ENCODE measurements around the gene PKNOX2. TPM values are rescaled to one million over a fixed set of nuclear protein-coding genes. Genes with fewer than 3 reads are reported as not detected.

PKNOX2 gene
- total RNA-seq, 1 donor from 2014 or later = 17.8 TPM

- H3K27ac ChIP-seq = no peak overlapping the region
- no peaks in the 10 kb centered on the region for H3K9me3 ChIP-seq
- peaks cover 4% of the 10 kb centered on the region for H3K4me1 ChIP-seq
- H3K4me3 ChIP-seq = no peak overlapping the region
- DNase-seq = no peak
- intact Hi-C loops (cut with DNase I) = no loop called here
- no peaks in the 10 kb centered on the region for H3K36me3 ChIP-seq
- ATAC-seq = no peak
- TF ChIP-seq, protein P1, sequence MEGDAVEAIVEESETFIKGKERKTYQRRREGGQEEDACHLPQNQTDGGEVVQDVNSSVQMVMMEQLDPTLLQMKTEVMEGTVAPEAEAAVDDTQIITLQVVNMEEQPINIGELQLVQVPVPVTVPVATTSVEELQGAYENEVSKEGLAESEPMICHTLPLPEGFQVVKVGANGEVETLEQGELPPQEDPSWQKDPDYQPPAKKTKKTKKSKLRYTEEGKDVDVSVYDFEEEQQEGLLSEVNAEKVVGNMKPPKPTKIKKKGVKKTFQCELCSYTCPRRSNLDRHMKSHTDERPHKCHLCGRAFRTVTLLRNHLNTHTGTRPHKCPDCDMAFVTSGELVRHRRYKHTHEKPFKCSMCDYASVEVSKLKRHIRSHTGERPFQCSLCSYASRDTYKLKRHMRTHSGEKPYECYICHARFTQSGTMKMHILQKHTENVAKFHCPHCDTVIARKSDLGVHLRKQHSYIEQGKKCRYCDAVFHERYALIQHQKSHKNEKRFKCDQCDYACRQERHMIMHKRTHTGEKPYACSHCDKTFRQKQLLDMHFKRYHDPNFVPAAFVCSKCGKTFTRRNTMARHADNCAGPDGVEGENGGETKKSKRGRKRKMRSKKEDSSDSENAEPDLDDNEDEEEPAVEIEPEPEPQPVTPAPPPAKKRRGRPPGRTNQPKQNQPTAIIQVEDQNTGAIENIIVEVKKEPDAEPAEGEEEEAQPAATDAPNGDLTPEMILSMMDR (IDR thresholded peaks at IDR 0.05) = no peak
- peaks cover 4% of the 10 kb centered on the region for H3K27me3 ChIP-seq
Measured at GRCh38 chr11:125367710-125368109, 203.2 kb downstream of the PKNOX2 start.

DNA sequence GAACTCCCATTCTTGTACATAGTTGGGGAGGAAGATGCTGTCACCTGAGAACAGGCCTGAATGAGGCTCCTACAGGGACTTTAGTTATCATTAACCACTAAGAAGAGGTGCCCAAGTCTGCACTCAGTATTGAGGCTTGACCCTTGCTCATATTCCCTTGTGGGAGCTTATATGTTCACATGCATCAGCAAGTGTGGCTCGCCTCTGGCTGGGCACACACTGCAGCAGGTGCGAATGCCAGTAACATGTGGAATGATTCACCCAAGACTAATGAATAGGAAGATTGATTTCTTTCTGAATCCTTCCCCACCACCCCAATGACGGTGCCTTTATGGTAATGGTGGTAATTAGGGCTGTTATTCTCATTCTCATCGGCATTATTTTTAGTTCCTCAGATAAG, 204.2 kb downstream of the PKNOX2 start:
- intact Hi-C loops (cut with DNase I) = no loop called here
- H3K9me3 ChIP-seq = no peaks in the 10 kb centered on the region
- ATAC-seq = no peak
- H3K36me3 ChIP-seq = no peaks in the 10 kb centered on the region
- peaks cover 4% of the 10 kb centered on the region for H3K4me1 ChIP-seq
- no peak overlapping the region for H3K27ac ChIP-seq
- DNase-seq = no peak
- no peak overlapping the region for H3K4me3 ChIP-seq
- TF ChIP-seq, protein P1 (IDR thresholded peaks at IDR 0.05) = no peak
- H3K27me3 ChIP-seq = peaks cover 4% of the 10 kb centered on the region

GRCh38 chr11:125369808-125370207, 205.3 kb downstream of the PKNOX2 start:
- Histone ChIP-seq H3K4me3 (no peak overlapping the region), H3K4me1 (peaks cover 9% of the 10 kb centered on the region), H3K36me3 (no peaks in the 10 kb centered on the region), H3K27ac (no peak overlapping the region), H3K27me3 (peaks cover 4% of the 10 kb centered on the region), H3K9me3 (no peaks in the 10 kb centered on the region)
- ATAC-seq = no peak
- intact Hi-C loops (cut with DNase I) = no loop called here
- DNase-seq = no peak
- TF ChIP-seq, protein P1 (IDR thresholded peaks at IDR 0.05) = no peak

DNA sequence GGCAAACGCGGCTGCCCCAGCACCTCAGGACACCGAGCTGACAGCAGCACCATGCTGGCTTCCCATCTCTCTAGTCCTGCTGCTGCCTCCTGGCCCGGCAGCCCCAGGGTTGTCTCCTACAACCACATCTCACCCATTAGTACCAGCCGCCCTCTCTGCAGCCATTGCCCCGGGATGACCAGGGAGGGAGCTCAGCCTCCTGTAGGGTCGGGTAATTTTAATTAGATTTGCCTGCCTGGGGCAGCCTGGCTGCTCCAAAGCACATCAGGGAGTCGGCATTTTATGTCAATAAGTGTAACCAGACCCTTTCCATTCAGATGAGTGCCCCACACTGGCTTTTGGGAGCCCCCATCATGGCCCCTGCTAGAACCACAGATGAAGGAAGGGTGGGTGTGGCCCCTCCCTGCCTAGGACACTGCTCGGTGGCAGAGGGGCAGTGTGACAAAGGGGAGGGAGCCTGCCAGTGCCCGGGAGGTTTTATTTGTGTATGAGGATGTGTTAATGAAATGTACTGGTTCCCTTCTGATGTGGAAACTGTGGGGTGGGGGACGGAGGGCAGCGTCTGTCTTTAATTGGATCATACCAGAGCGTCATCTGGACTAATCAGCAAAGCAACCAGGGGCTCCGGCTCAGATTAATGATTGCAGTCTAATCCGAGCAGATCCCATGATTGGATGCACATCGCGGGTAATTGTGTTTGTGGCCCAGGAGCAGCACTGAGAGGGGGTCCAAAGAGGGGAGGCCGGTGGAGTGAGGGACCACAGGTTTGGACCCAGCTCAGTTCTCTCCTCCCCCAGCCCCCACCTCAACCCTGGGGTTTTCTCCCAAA, 206.2 kb downstream of the PKNOX2 start:
- no peaks in the 10 kb centered on the region for H3K36me3 ChIP-seq
- intact Hi-C loops (cut with DNase I) = no loop called here
- TF ChIP-seq, protein P1 (IDR thresholded peaks at IDR 0.05) = no peak
- peak overlapping the region; percentile 24 for H3K27ac ChIP-seq
- H3K9me3 ChIP-seq = no peaks in the 10 kb centered on the region
- peaks cover 4% of the 10 kb centered on the region for H3K27me3 ChIP-seq
- DNase-seq = peak; percentile 49
- H3K4me3 ChIP-seq = no peak overlapping the region
- H3K4me1 ChIP-seq = peaks cover 14% of the 10 kb centered on the region
- no peak for ATAC-seq

- no peak for ATAC-seq
Measured at GRCh38 chr11:125371431-125371935, 206.9 kb downstream of the PKNOX2 start.

More at GRCh38 chr11:125371431-125371935, 206.9 kb downstream of the PKNOX2 start:
- H3K4me1 ChIP-seq = peaks cover 20% of the 10 kb centered on the region
- peak overlapping the region; percentile 24 for H3K27ac ChIP-seq
- no peaks in the 10 kb centered on the region for H3K9me3 ChIP-seq
- intact Hi-C loops (cut with DNase I) = no loop called here
- no peak overlapping the region for H3K4me3 ChIP-seq
- peak; percentile 54 for DNase-seq
- TF ChIP-seq, protein P1 (IDR thresholded peaks at IDR 0.05) = no peak
- H3K27me3 ChIP-seq = peaks cover 4% of the 10 kb centered on the region
- H3K36me3 ChIP-seq = no peaks in the 10 kb centered on the region

Measured in upper lobe of right lung (tissue), 1 donor.